Activated T-cell treated with anti-CD3 and anti-CD28 coated beads, Interleukin-2, amount 50 U/mL, for 72 hours (primary cell): ENCODE data around the gene IMPDH1. TPM values are rescaled to one million over a fixed set of nuclear protein-coding genes. Genes with fewer than 3 reads are reported as not detected.

ENCODE experiments used
- ATAC-seq, 2 donors: fragments of 150-1000 bp; cut with Tn5 transposase; replicated peaks in 1 of 2; 2 replicates each; pipeline ENCODE4 v1.10.0; 2021; ENCODE audit warnings: moderate library complexity in 2 of 2, mild to moderate bottlenecking in 1 of 2
- DNase-seq, 2 donors: peaks; one replicate each; pipeline ENCODE4 v3.0.0; 2021 to 2022; ENCODE audit warnings: mixed read lengths in 1 of 2
- H3K27ac Mint-ChIP-seq: one replicate; pipeline ENCODE4 v1.8.0; 2022; ENCODE audit warnings: mild to moderate bottlenecking, moderate library complexity, mixed read lengths
- H3K27me3 Mint-ChIP-seq: one replicate; pipeline ENCODE4 v1.8.0; 2022; ENCODE audit warnings: low read depth, mixed read lengths
- H3K36me3 Mint-ChIP-seq, 2 donors: one replicate each; pipeline ENCODE4 v1.8.0; 2022; ENCODE audit warnings: mixed read lengths in 2 of 2, mild to moderate bottlenecking in 1 of 2; ENCODE audit not compliant: insufficient read depth in 2 of 2
- H3K4me1 Mint-ChIP-seq: one replicate; pipeline ENCODE4 v1.8.0; 2022; ENCODE audit warnings: low read depth, mixed read lengths
- H3K4me3 Mint-ChIP-seq, 2 donors: one replicate each; pipeline ENCODE4 v1.8.0; 2022; ENCODE audit warnings: mild to moderate bottlenecking in 2 of 2, mixed read lengths in 2 of 2, moderate library complexity in 2 of 2
- H3K9me3 Mint-ChIP-seq, 2 donors: one replicate each; pipeline ENCODE4 v1.8.0; 2022; ENCODE audit warnings: mixed read lengths in 2 of 2
- total RNA-seq, 2 donors: library from RNA; stranded (reverse); gene quantifications; one replicate each; pipeline ENCODE4 v1.2.3, GENCODE V29; 2022

The IMPDH1 gene
- total RNA-seq, 2 donors from 2014 or later, result 39.5 to 41.3 TPM

- DNase-seq (no peak), ATAC-seq (no peak)
- Mint-ChIP-seq H3K27me3 (no peaks in the 10 kb centered on the region), H3K36me3 (peaks cover 4 to 7% of the 10 kb centered on the region in 2 donors), H3K27ac (no peak overlapping the region), H3K4me3 (no peak overlapping the region), H3K9me3 (no peaks in the 10 kb centered on the region), H3K4me1 (no peaks in the 10 kb centered on the region)
These were observed 14.8 kb downstream of the IMPDH1 start for GRCh38 chr7:128394904-128395496.

GRCh38 chr7:128393526-128394330, 16.1 kb downstream of the IMPDH1 start:
- no peaks in the 10 kb centered on the region for H3K27me3 Mint-ChIP-seq
- ATAC-seq, result no peak
- no peak overlapping the region for H3K27ac Mint-ChIP-seq
- H3K4me3 Mint-ChIP-seq, result no peak overlapping the region
- peaks cover 4 to 7% of the 10 kb centered on the region in 2 donors for H3K36me3 Mint-ChIP-seq
- no peaks in the 10 kb centered on the region for H3K4me1 Mint-ChIP-seq
- DNase-seq, result no peak
- no peaks in the 10 kb centered on the region for H3K9me3 Mint-ChIP-seq

GRCh38 chr7:128392446-128393327, 17.1 kb downstream of the IMPDH1 start:
- Mint-ChIP-seq H3K27ac (no peak overlapping the region), H3K36me3 (peaks cover 2 to 4% of the 10 kb centered on the region in 2 donors), H3K27me3 (peaks cover 6% of the 10 kb centered on the region), H3K4me1 (peaks cover under 1% of the 10 kb centered on the region), H3K4me3 (no peak overlapping the region), H3K9me3 (no peaks in the 10 kb centered on the region)
- ATAC-seq (no peak), DNase-seq (no peak)

GRCh38 chr7:128391805-128392204, 18.0 kb downstream of the IMPDH1 start:
- no peak for ATAC-seq
- no peak overlapping the region for H3K4me3 Mint-ChIP-seq
- H3K27ac Mint-ChIP-seq, result no peak overlapping the region
- H3K36me3 Mint-ChIP-seq, result peaks cover under 1 to 4% of the 10 kb centered on the region in 2 donors
- no peak for DNase-seq
- H3K4me1 Mint-ChIP-seq, result peaks cover 4% of the 10 kb centered on the region
- H3K27me3 Mint-ChIP-seq, result peaks cover 6% of the 10 kb centered on the region
- H3K9me3 Mint-ChIP-seq, result no peaks in the 10 kb centered on the region

- ATAC-seq (no peak), DNase-seq (no peak)
- Mint-ChIP-seq H3K9me3 (no peaks in the 10 kb centered on the region), H3K4me3 (no peak overlapping the region), H3K36me3 (no peaks in the 10 kb centered on the region), H3K27ac (no peak overlapping the region), H3K4me1 (peaks cover 4% of the 10 kb centered on the region), H3K27me3 (peaks cover 6% of the 10 kb centered on the region)
These were observed 18.8 kb downstream of the IMPDH1 start for GRCh38 chr7:128390871-128391565.

GRCh38 chr7:128389618-128390329, 20.0 kb downstream of the IMPDH1 start:
- H3K4me3 Mint-ChIP-seq, result no peak overlapping the region

GRCh38 chr7:128389085-128389617, 20.6 kb downstream of the IMPDH1 start:
- no peak overlapping the region for H3K27ac Mint-ChIP-seq
- H3K36me3 Mint-ChIP-seq, result no peaks in the 10 kb centered on the region
- ATAC-seq (no peak), DNase-seq (no peak)
- no peaks in the 10 kb centered on the region for H3K9me3 Mint-ChIP-seq
- peaks cover 4% of the 10 kb centered on the region for H3K4me1 Mint-ChIP-seq
- peaks cover 6% of the 10 kb centered on the region for H3K27me3 Mint-ChIP-seq
- H3K4me3 Mint-ChIP-seq, result no peak overlapping the region

More at GRCh38 chr7:128389618-128390329, 20.0 kb downstream of the IMPDH1 start:
- Mint-ChIP-seq H3K9me3 (no peaks in the 10 kb centered on the region), H3K27ac (no peak overlapping the region), H3K27me3 (peaks cover 6% of the 10 kb centered on the region), H3K4me1 (peaks cover 4% of the 10 kb centered on the region), H3K36me3 (no peaks in the 10 kb centered on the region)
- DNase-seq (no peak), ATAC-seq (no peak)

- no peaks in the 10 kb centered on the region for H3K36me3 Mint-ChIP-seq
- peaks cover 4% of the 10 kb centered on the region for H3K4me1 Mint-ChIP-seq
- no peak overlapping the region for H3K4me3 Mint-ChIP-seq
- H3K27me3 Mint-ChIP-seq, result peaks cover 6% of the 10 kb centered on the region
- H3K27ac Mint-ChIP-seq, result no peak overlapping the region
- DNase-seq (no peak), ATAC-seq (peak in 1 of 2 donors; percentile 7)
- H3K9me3 Mint-ChIP-seq, result no peaks in the 10 kb centered on the region
These were observed 21.7 kb downstream of the IMPDH1 start for GRCh38 chr7:128388145-128388485.

- H3K27ac Mint-ChIP-seq, result no peak overlapping the region
- ATAC-seq (peak; percentile 78 to 83), DNase-seq (peak; percentile 74 to 78)
- H3K4me1 Mint-ChIP-seq, result peaks cover 4% of the 10 kb centered on the region
- peaks cover 6% of the 10 kb centered on the region for H3K27me3 Mint-ChIP-seq
- no peaks in the 10 kb centered on the region for H3K36me3 Mint-ChIP-seq
- H3K9me3 Mint-ChIP-seq, result no peaks in the 10 kb centered on the region
- no peak overlapping the region for H3K4me3 Mint-ChIP-seq
These were observed 22.3 kb downstream of the IMPDH1 start for GRCh38 chr7:128387216-128388144.

- H3K4me1 Mint-ChIP-seq, result peaks cover 4% of the 10 kb centered on the region
- H3K36me3 Mint-ChIP-seq, result no peaks in the 10 kb centered on the region
- H3K9me3 Mint-ChIP-seq, result no peaks in the 10 kb centered on the region
- ATAC-seq, result no peak
- DNase-seq, result no peak
- peaks cover 6% of the 10 kb centered on the region for H3K27me3 Mint-ChIP-seq
- no peak overlapping the region for H3K4me3 Mint-ChIP-seq
- H3K27ac Mint-ChIP-seq, result no peak overlapping the region
These were observed 23.5 kb downstream of the IMPDH1 start for GRCh38 chr7:128385988-128386925.
